Measurements from ENCODE around the gene SH3BGRL2. TPM values are rescaled to one million over a fixed set of nuclear protein-coding genes. Genes with fewer than 3 reads are reported as not detected.

The SH3BGRL2 gene
- total RNA-seq, 1 experiment from 2014 or later: 11.8 TPM

DNA sequence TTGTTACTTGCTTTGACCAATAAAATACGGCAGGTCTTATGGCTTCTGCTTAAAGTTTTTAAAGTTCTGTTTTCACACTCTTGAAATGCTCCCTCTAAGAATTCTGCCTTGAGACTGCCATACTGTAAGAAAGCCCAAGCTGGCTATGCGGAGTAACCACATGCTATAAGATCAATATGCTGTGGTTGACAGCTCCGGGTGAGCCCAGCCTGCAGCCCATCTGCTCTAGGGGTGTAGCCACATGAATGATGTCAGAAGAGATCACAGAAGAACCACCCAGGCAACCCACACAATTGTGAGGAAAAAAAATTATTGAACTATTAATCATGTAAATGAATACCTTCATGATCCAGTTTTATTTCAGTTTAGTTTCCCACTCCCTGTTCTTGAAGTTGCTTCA lies 26.1 kb upstream of the SH3BGRL2 start:
- no peak overlapping the region for H3K4me3 Mint-ChIP-seq
- WGBS (ENCODE audit: extremely low coverage, insufficient read length, low lambda C conversion rate): no CpG with 5 or more reads among the region's 3 CpGs
- no peak overlapping the region for H3K27ac Mint-ChIP-seq

More for the DNA sequence above, 26.1 kb upstream of the SH3BGRL2 start:
- no peaks in the 10 kb centered on the region for H3K9me3 ChIP-seq (ENCODE audit: control insufficient read depth, low read depth, low read length)
- no peaks in the 10 kb centered on the region for H3K79me1 ChIP-seq (ENCODE audit: insufficient read depth, low read depth, low read length, poor library complexity, severe bottlenecking)
- H4K8ac ChIP-seq (replicated peaks; ENCODE audit: insufficient read length, low read depth, low read length): no peak overlapping the region
- TF ChIP-seq CTCF (conservative IDR thresholded peaks at IDR 0.05): no peak
- H3K4me1 Mint-ChIP-seq: no peaks in the 10 kb centered on the region
- H2AFZ ChIP-seq (ENCODE audit: low read length): no peak overlapping the region
- no peak overlapping the region for H2AK5ac ChIP-seq (ENCODE audit: insufficient read length, low read length)
- no peak overlapping the region for H2BK5ac ChIP-seq (ENCODE audit: insufficient read length, low read length)
- no peaks in the 10 kb centered on the region for H3K9me3 Mint-ChIP-seq
- no peaks in the 10 kb centered on the region for H3K27me3 ChIP-seq (ENCODE audit: insufficient read depth, low read length)
- no peak overlapping the region for H3T11ph ChIP-seq (ENCODE audit: low read length)
- H2BK15ac ChIP-seq (ENCODE audit: low read depth, low read length): no peak overlapping the region
- no peak overlapping the region for H3K18ac ChIP-seq (ENCODE audit: insufficient read length, low read depth, low read length)
- no peak overlapping the region for H3K27ac ChIP-seq (ENCODE audit: insufficient read length, low read depth, low read length)
- no peaks in the 10 kb centered on the region for H3K36me3 Mint-ChIP-seq (ENCODE audit: insufficient read depth in 1 of 3, low read depth in 3 of 3)
- H3K56ac ChIP-seq (ENCODE audit: insufficient read length, low read depth, low read length): no peak overlapping the region
- H3K4me1 ChIP-seq (ENCODE audit: insufficient read depth, low read length): no peaks in the 10 kb centered on the region
- no peak overlapping the region for H4K5ac ChIP-seq (ENCODE audit: insufficient read length, low read depth, low read length)
- H2BK120ac ChIP-seq (ENCODE audit: low read depth, low read length, poor library complexity, severe bottlenecking): no peak overlapping the region
- no peak overlapping the region for H2BK20ac ChIP-seq (ENCODE audit: low read depth, low read length, poor library complexity, severe bottlenecking)
- no peaks in the 10 kb centered on the region for H3K79me2 ChIP-seq (ENCODE audit: insufficient read depth, low read length)
- no peaks in the 10 kb centered on the region for H3K23me2 ChIP-seq (ENCODE audit: insufficient read length, low read depth, low read length, poor library complexity, severe bottlenecking)
- H2BK12ac ChIP-seq (ENCODE audit: insufficient read length, low read depth, low read length): no peak overlapping the region
- no peak overlapping the region for H3K23ac ChIP-seq (ENCODE audit: insufficient read length, low read depth, low read length)
- no peak overlapping the region for H3K14ac ChIP-seq (ENCODE audit: insufficient read depth, low read length)
- no peak overlapping the region for H3K9ac ChIP-seq (ENCODE audit: extremely low read depth, insufficient read length, low read length)
- no peak overlapping the region for H4K91ac ChIP-seq (ENCODE audit: insufficient read length, low read depth, low read length)
- H3K27me3 Mint-ChIP-seq (ENCODE audit: low read depth): no peaks in the 10 kb centered on the region
- H3K4me2 ChIP-seq (ENCODE audit: insufficient read depth, insufficient read length, low read length): no peak overlapping the region
- no peak overlapping the region for H3K4ac ChIP-seq (ENCODE audit: low read depth, low read length)
- no peak for DNase-seq
- no peaks in the 10 kb centered on the region for H4K20me1 ChIP-seq (ENCODE audit: control insufficient read depth, insufficient read depth, insufficient read length)

Measured in H9 (cell line).